HL-60/S4 treated with phorbol 12-myristate 13-acetate at 8.2 ng/mL for 4 days and 3 days (cell line): Measurements from ENCODE around the gene WSCD2.

Source experiments
- in situ Hi-C: fragments of 300-500 bp; cut with MboI; formaldehyde crosslinking; loops from 2 replicates; pipeline ENCODE4 v1.15.0; 2022; ENCODE audit warnings: low sequenced_read_pairs

The WSCD2 gene

DNA sequence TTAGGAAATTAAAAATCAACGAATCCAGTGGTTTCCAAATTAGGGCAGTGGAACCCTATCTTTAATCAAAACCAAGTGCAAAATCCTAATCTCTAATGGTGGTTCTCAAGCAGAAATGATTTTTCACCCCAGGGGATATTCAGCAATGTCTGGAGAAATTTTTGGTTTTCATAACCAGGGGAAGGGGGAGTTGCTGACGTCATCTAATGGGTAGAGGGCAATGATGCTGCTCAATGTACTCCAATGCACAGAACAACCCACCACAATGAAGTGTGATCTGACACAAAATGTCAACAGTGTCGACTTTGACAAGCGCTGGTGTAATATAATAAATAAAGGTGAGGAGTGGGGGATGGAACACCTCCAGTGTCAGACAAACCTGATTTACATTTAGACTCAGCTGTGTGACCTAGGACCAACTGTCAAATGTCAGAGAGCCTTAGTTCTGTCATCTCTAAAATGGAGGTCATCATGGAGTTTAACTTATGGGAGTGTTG lies 128.6 kb downstream of the WSCD2 start:
- in situ Hi-C loops: no loop called here

DNA sequence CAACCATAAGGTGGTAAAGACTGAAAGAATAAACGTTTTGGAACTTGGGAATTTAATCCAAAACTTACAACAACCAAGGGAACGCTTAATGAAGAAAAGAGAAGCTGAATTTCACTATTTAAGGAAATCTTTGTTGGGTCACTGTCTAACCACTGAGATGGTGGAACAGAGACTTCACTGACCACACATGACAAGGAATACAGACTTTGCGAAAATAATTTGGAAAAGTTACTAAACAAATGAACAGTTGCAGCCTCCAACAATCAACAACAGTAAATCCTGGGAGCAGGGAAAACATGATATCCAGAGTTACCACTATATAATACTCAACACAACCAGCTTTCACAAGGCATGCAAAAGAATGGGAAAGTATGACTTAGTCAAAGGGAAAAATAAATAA lies 131.0 kb downstream of the WSCD2 start:
- in situ Hi-C loops: no loop called here

- in situ Hi-C loops: no loop called here
Observed at GRCh38 chr12:108260969-108261368, 131.9 kb downstream of the WSCD2 start.

GRCh38 chr12:108265505-108265904 lies 136.4 kb downstream of the WSCD2 start:
- in situ Hi-C loops: no loop called here

DNA sequence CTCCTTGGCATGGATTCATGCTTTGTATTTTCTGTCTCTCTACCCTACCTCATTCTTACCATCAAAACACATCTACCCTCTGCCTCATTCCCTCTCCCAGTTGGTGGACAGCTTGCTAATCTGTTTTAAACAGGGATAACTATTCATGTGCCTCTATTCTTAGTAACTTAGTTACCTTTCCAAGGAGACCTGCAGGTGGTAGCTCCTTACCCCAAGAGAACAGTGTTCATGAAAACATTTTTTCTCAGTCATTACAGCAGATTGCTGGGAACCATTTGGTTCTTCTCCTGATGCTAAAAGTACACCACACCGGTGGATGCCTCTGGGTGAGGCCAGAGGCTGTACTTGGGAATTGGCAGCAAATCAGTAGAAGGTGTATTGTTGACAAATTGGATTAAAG lies 137.0 kb downstream of the WSCD2 start:
- in situ Hi-C loops: no loop called here

DNA sequence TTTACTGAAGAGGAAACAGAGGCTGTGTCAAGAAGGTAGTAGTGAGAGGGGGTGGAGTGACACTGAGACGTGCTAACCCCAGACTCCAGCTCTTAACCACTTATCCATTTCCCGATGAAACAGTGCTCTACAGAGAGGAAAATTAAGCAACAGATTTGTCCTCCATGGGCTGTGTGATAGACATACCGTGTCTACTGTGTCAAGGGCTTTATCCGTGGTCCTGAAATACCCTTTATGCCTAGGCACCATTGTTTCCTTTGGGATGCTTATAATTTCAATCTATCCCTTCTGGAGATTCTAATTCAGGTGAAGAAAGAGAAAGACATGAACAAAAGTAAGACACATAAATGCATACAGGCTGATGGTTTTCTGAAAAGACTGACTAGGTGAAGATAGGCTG lies 138.4 kb downstream of the WSCD2 start:
- in situ Hi-C loops: no loop called here

GRCh38 chr12:108268397-108268796 lies 139.3 kb downstream of the WSCD2 start:
- in situ Hi-C loops: no loop called here

- in situ Hi-C loops: no loop called here
Observed at GRCh38 chr12:108269224-108269623, 140.1 kb downstream of the WSCD2 start.

- in situ Hi-C loops: no loop called here
Observed at GRCh38 chr12:108270035-108270848, 141.2 kb downstream of the WSCD2 start.

- in situ Hi-C loops: no loop called here
Observed at GRCh38 chr12:108270849-108271143, 141.7 kb downstream of the WSCD2 start.

GRCh38 chr12:108271951-108272872 lies 143.1 kb downstream of the WSCD2 start:
- in situ Hi-C loops: no loop called here

- in situ Hi-C loops: no loop called here
Observed at GRCh38 chr12:108273217-108273616, 144.1 kb downstream of the WSCD2 start.

GRCh38 chr12:108277613-108278012 lies 148.5 kb downstream of the WSCD2 start:
- in situ Hi-C loops: no loop called here

GRCh38 chr12:108282160-108282559 lies 153.1 kb downstream of the WSCD2 start:
- in situ Hi-C loops: no loop called here

DNA sequence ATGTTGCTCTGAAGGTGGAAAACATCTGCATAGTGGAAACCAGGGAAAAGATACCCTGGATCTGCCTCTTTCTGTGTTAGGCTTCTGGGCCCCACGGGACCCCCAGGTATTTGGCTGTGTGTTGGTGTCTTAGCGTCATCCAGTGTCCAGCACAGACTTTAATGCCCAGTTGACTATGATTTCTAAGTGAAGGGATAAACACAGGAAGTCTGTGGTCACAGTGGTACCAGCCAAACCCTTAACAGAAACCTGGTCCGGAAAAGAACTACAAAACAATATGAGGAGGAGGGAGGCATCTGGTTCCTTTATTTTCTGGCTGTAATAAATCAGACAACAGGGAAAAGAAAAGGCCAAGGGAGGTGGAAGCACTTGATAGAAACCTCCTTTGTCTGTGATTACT lies 153.6 kb downstream of the WSCD2 start:
- in situ Hi-C loops: no loop called here

DNA sequence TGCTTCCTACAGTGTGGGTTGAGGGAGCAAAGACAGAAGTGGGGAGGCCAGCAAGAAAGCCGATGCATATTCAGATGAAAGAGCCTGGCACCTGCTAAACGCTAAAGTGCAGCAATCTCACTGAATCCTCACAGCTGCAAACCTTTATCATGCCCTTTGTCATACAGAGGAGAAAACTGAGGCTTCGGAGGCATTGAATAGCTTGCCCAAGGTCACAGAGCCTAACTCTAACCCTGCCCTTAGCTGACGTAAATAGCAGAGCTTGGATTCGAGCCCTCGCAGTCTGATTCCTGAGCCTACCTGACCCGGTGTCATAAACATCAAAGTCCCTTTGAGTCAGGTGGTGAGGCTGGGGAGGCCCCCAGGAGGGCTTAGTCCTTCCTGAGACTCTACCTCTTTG lies 155.1 kb downstream of the WSCD2 start:
- in situ Hi-C loops: no loop called here

GRCh38 chr12:108285016-108285415 lies 155.9 kb downstream of the WSCD2 start:
- in situ Hi-C loops: no loop called here

GRCh38 chr12:108287227-108287626 lies 158.1 kb downstream of the WSCD2 start:
- in situ Hi-C loops: no loop called here

DNA sequence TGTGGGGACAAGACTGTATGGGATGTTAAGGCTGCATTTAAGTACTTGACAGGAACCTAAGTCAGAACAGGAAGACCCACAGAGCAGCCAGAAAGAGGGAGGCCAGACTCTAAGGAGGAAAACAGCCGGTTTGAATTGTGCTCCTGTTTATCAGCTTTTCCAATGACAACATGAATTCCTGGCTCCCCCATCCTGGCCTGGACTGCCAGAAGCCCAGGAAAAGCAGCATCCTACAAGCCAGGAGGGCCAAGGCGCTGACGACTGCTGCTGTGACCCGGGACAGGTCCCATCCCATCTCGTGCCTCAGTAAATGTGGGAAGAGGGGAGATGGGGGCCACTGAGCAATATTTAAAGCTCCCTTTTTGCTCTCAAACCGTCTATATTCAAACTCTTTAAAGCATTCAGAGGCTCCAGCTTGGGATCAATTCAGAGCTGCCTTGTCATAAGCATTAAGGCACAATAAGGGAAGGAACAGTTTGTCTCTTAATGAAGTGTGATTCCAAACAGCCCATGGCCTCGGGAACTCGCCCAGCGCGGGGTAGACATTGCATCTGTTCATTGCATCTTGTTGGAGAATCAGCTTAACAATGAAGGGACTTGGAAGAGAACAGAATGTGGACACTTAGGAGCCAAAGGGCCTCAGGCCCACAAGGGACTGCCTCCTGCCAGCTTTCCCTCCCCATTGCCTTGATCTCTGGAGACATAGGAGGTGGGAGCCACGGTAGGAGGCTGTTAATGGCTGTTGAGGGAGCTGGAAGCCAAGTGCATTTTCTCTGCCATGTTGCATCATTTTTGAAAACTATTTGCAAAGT lies 160.5 kb downstream of the WSCD2 start:
- in situ Hi-C loops: no loop called here

GRCh38 chr12:108295641-108296040 lies 166.6 kb downstream of the WSCD2 start:
- in situ Hi-C loops: no loop called here

GRCh38 chr12:108296945-108297344 lies 167.9 kb downstream of the WSCD2 start:
- in situ Hi-C loops: no loop called here
